Prostate gland (tissue), 2 donors: Measurements from ENCODE around the gene NUBPL. TPM values are rescaled to one million over a fixed set of nuclear protein-coding genes. Genes with fewer than 3 reads are reported as not detected.

ENCODE experiments used
- DNase-seq: peaks from one replicate; pipeline ENCODE4 v3.0.0-alpha.2; 2019; ENCODE audit warnings: low spot score
- H3K27ac ChIP-seq, 2 donors: fragments of 200-600 bp; sonication (generic); 2 replicates each; pipeline ENCODE4 v1.5.1; 2017 to 2019
- H3K27me3 ChIP-seq: fragments of 200-600 bp; sonication (generic); replicated peaks from 2 replicates; pipeline ENCODE4 v1.5.1; 2019; ENCODE audit not compliant: insufficient read depth
- H3K36me3 ChIP-seq, 2 donors: fragments of 200-600 bp; sonication (generic); 1 replicate in 1 of 2; 2 replicates in 1 of 2; pipeline versions ENCODE4 v1.5.1 to v1.8.1; 2017 to 2019
- H3K4me1 ChIP-seq: fragments of 200-600 bp; sonication (generic); replicated peaks from 2 replicates; pipeline ENCODE4 v1.5.1; 2019
- H3K4me3 ChIP-seq, 2 donors: fragments of 200-600 bp; sonication (generic); 2 replicates each; pipeline ENCODE4 v1.5.1; 2017 to 2019
- H3K9me3 ChIP-seq: fragments of 200-600 bp; sonication (generic); 2 replicates; pipeline ENCODE4 v1.5.1; 2017
- POLR2A ChIP-seq: fragments of 450-650 bp; IDR thresholded peaks from one replicate; pipeline ENCODE4 v1.6.1; 2016; ENCODE audit warnings: antibody characterized with exemption, mild to moderate bottlenecking
- POLR2AphosphoS5 ChIP-seq: sonication (generic); formaldehyde crosslinking; IDR thresholded peaks from one replicate; pipeline ENCODE4 v1.6.1; 2017; ENCODE audit warnings: antibody characterized with exemption
- WGBS: methylation state at CpG from one replicate; pipeline ENCODE4 v1.1.5; 2018; 5-methylcytosine and 5-hydroxymethylcytosine counted together
- intact Hi-C: fragments of 100-400 bp; cut with DNase I; formaldehyde crosslinking; loops from one replicate; pipeline ENCODE4 v1.14.2; 2022
- total RNA-seq, 2 donors: library from RNA; depleted of rRNA; stranded (reverse); fragments of >200 nt; gene quantifications; one replicate each; pipeline ENCODE4 v1.1.0, GENCODE V29; 2016
- TF ChIP-seq, protein P1 (sequence below), 4 experiments: fragments of 200-600 bp in 2 of 4; fragments of 450-650 bp in 2 of 4; sonication (generic) in 2 of 4; IDR thresholded peaks; 1 replicate in 3 of 4; 2 replicates in 1 of 4; pipeline ENCODE4 v1.5.1; 2016 to 2019; ENCODE audit warnings: antibody characterized with exemption in 4 of 4, mild to moderate bottlenecking in 2 of 4, moderate library complexity in 2 of 4

Gene NUBPL
- total RNA-seq, 2 donors from 2014 or later: 6.5 to 12.1 TPM

DNA sequence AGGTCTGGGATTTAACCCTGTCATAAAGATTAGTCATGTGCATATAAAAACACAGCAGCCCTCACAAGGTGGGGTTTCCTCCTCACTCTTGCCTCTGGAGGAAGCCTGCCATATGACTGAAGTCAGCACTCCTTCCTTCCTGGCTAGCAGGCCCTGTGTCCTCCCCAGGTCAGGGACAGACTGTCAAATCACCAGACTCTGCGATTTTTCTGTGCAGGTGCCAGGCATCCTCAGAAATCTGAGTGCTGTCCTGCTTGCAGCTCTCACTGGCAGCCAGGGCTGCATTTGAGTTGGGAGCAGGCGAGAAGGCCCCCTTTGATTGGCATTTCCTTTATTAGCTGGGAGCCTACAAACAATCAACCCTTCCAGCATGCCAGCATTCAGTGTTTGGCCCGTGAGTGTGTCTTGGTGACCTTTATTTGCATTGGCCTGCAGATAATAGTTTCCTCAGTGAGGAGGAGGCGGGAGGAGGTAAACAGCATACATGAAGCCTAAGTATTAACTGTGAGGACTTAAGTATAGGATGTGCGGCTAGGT, 332.1 kb downstream of the NUBPL start:
- H3K4me1 ChIP-seq: no peaks in the 10 kb centered on the region
- no peak overlapping the region for H3K27ac ChIP-seq
- no peaks in the 10 kb centered on the region for H3K27me3 ChIP-seq
- WGBS: 37% methylated on average over 5 of the region's 5 CpGs
- H3K36me3 ChIP-seq: no peaks in the 10 kb centered on the region
- intact Hi-C loops: no loop called here
- TF ChIP-seq POLR2AphosphoS5: no peak
- TF ChIP-seq, protein P1, sequence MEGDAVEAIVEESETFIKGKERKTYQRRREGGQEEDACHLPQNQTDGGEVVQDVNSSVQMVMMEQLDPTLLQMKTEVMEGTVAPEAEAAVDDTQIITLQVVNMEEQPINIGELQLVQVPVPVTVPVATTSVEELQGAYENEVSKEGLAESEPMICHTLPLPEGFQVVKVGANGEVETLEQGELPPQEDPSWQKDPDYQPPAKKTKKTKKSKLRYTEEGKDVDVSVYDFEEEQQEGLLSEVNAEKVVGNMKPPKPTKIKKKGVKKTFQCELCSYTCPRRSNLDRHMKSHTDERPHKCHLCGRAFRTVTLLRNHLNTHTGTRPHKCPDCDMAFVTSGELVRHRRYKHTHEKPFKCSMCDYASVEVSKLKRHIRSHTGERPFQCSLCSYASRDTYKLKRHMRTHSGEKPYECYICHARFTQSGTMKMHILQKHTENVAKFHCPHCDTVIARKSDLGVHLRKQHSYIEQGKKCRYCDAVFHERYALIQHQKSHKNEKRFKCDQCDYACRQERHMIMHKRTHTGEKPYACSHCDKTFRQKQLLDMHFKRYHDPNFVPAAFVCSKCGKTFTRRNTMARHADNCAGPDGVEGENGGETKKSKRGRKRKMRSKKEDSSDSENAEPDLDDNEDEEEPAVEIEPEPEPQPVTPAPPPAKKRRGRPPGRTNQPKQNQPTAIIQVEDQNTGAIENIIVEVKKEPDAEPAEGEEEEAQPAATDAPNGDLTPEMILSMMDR (IDR thresholded peaks at IDR 0.05): no peak
- no peak for TF ChIP-seq POLR2A
- DNase-seq: no peak
- no peaks in the 10 kb centered on the region for H3K9me3 ChIP-seq
- no peak overlapping the region for H3K4me3 ChIP-seq

DNA sequence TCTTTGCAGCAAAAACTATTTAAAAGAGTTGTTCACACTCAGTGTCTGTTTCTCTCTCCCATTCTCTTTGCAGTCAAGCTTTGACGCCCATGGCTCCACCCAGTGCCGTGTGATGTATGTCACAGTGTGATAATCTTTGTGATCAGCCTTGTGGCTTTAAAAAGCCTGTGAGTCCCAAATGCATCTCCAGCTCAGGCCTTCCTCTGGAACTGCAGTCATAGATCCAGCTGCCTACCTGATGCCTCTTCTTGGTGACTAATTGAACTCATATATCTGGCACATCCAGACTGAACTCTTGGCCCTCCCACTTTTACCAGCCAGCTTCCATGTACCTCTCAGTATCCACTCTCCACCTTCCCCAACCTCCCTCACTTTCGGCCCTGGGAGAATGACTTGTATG, 333.1 kb downstream of the NUBPL start:
- H3K9me3 ChIP-seq: no peaks in the 10 kb centered on the region
- no peaks in the 10 kb centered on the region for H3K36me3 ChIP-seq
- no peak overlapping the region for H3K27ac ChIP-seq
- intact Hi-C loops: no loop called here
- WGBS: 86% methylated on average over 3 of the region's 3 CpGs
- no peak for TF ChIP-seq POLR2A
- TF ChIP-seq POLR2AphosphoS5: no peak
- TF ChIP-seq, protein P1 (IDR thresholded peaks at IDR 0.05): no peak
- H3K4me3 ChIP-seq: no peak overlapping the region
- no peaks in the 10 kb centered on the region for H3K4me1 ChIP-seq
- no peak for DNase-seq
- no peaks in the 10 kb centered on the region for H3K27me3 ChIP-seq

DNA sequence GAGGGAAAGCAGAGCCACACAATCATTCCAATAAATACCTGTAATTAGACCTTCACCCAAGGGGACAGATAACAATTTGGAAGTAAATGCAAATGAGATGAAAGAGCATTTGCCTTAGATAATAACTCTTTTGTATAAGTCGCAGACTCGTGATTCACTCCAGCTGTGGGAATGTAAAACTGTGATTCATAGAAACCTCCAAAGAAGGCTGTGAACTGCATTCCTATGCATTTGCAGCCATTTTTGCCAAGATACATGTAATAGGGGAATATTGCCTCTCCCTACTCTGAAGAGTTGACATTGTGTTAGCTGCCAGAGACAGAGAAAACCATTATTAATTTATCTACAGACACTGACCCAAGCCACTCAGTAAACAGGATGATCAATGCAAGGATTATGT, 334.0 kb downstream of the NUBPL start:
- no peak for DNase-seq
- Histone ChIP-seq H3K27me3 (no peaks in the 10 kb centered on the region), H3K4me1 (no peaks in the 10 kb centered on the region), H3K9me3 (no peaks in the 10 kb centered on the region), H3K4me3 (no peak overlapping the region), H3K27ac (no peak overlapping the region), H3K36me3 (no peaks in the 10 kb centered on the region)
- TF ChIP-seq, protein P1 (IDR thresholded peaks at IDR 0.05): no peak
- no peak for TF ChIP-seq POLR2A
- WGBS: 75% methylated on average over 2 of the region's 2 CpGs
- intact Hi-C loops: no loop called here

DNA sequence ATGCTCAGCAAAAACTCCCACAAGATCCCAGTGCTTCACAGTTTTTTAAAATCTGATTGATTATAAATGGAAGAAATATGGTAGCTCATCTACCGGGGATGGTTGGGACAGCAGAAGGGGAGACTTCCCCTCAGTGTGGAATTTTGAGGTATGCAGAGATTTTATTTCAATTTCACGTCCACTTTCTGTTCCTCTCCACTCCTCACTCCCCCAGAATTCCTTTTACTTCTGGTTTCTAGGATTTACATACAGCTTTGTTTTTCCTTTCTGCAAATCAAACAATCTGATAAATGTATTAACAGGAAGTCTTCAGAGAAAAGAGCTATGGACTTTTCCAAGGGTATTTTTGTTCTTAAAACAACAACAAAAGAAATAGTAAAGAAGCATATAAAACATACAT, 334.4 kb downstream of the NUBPL start:
- Histone ChIP-seq H3K9me3 (no peaks in the 10 kb centered on the region), H3K36me3 (no peaks in the 10 kb centered on the region), H3K4me1 (no peaks in the 10 kb centered on the region), H3K27ac (no peak overlapping the region), H3K27me3 (no peaks in the 10 kb centered on the region), H3K4me3 (no peak overlapping the region)
- 76% methylated on average over 2 of the region's 2 CpGs for WGBS
- TF ChIP-seq POLR2AphosphoS5 (no peak), POLR2A (no peak)
- TF ChIP-seq, protein P1 (IDR thresholded peaks at IDR 0.05): no peak
- DNase-seq: no peak
- intact Hi-C loops: no loop called here

DNA sequence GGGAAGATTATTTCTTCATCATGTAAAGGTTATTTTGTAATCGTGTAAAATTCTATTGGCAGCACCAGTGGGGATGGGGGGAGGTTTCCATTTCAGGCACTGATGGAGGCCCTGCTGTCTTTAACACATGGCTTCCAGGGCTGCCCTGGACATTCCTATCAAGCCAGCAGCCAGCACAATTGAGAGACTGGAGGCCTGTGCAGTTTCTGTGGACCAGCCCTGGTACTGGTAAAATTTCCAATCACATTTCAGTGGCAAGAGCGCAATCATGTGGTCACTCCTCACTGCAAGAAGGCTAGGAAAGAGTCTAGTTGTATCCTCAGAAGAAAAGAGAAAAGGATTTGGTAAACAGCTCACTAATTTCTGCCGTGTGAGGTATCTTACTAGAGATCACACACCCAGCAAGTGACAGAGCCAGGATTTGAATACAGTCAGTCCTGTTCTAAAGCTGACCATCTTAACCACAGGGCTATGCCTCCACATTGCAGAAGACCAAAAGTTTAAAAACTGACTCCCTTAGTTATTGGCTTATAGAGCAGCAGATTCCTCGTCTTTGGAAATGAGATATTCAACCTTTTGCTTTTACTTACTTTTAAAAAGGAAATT, 336.5 kb downstream of the NUBPL start:
- Histone ChIP-seq H3K4me1 (no peaks in the 10 kb centered on the region), H3K9me3 (no peaks in the 10 kb centered on the region), H3K27ac (no peak overlapping the region), H3K36me3 (no peaks in the 10 kb centered on the region), H3K27me3 (no peaks in the 10 kb centered on the region), H3K4me3 (no peak overlapping the region)
- DNase-seq: no peak
- WGBS: 72% methylated on average over 4 of the region's 4 CpGs
- no peak for TF ChIP-seq POLR2AphosphoS5
- TF ChIP-seq, protein P1 (IDR thresholded peaks at IDR 0.05): no peak
- no peak for TF ChIP-seq POLR2A
- intact Hi-C loops: no loop called here
